Esophagus (tissue), 2 donors: ENCODE data around the gene MAP1LC3A. TPM values are rescaled to one million over a fixed set of nuclear protein-coding genes. Genes with fewer than 3 reads are reported as not detected.

Source experiments
- H3K27ac ChIP-seq, 2 donors: one replicate each; pipeline ENCODE4 v1.5.1; 2013; ENCODE audit warnings: low read depth in 2 of 2, mild to moderate bottlenecking in 2 of 2, inconsistent platforms in 1 of 2, low read length in 1 of 2, moderate library complexity in 1 of 2
- H3K27me3 ChIP-seq, 2 donors: one replicate each; pipeline ENCODE4 v1.6.1; 2013; ENCODE audit warnings: low read length in 2 of 2, control low read depth in 1 of 2, mild to moderate bottlenecking in 1 of 2; ENCODE audit not compliant: insufficient read depth in 2 of 2, control insufficient read depth in 1 of 2
- H3K36me3 ChIP-seq, 2 donors: one replicate each; pipeline ENCODE4 v1.6.1; 2013; ENCODE audit warnings: low read length in 1 of 2; ENCODE audit not compliant: control insufficient read depth in 2 of 2, insufficient read depth in 2 of 2
- H3K4me1 ChIP-seq, 2 donors: one replicate each; pipeline ENCODE4 v1.6.1; 2013; ENCODE audit warnings: low read length in 1 of 2; ENCODE audit not compliant: control insufficient read depth in 2 of 2, insufficient read depth in 2 of 2
- H3K4me3 ChIP-seq, 2 donors: one replicate each; pipeline ENCODE4 v1.5.1; 2013; ENCODE audit warnings: low read length in 2 of 2, mild to moderate bottlenecking in 2 of 2, low read depth in 1 of 2, moderate library complexity in 1 of 2
- H3K9me3 ChIP-seq, 2 donors: one replicate each; pipeline ENCODE4 v1.6.1; 2013; ENCODE audit warnings: mild to moderate bottlenecking in 2 of 2, low read depth in 1 of 2, low read length in 1 of 2, moderate library complexity in 1 of 2; ENCODE audit not compliant: control insufficient read depth in 2 of 2, insufficient read depth in 1 of 2
- WGBS, 2 donors: extraction: QIAGEN DNeasy Blood & Tissue Kit; methylation state at CpG; one replicate each; pipeline ENCODE4 v1.1.7; 2013; 5-methylcytosine and 5-hydroxymethylcytosine counted together
- polyA plus RNA-seq, 2 donors: library from polyadenylated mRNA; stranded (reverse); fragments of 200-250 nt; gene quantifications; one replicate each; pipeline ENCODE4 v1.2.3, GENCODE V29; 2013
- donor health status: healthy with polysubstance abuse.
- donor health status: Bipolar disorder and iron deficiency.

MAP1LC3A gene
- polyA plus RNA-seq, 2 donors, result 28.7 to 29.5 TPM

DNA sequence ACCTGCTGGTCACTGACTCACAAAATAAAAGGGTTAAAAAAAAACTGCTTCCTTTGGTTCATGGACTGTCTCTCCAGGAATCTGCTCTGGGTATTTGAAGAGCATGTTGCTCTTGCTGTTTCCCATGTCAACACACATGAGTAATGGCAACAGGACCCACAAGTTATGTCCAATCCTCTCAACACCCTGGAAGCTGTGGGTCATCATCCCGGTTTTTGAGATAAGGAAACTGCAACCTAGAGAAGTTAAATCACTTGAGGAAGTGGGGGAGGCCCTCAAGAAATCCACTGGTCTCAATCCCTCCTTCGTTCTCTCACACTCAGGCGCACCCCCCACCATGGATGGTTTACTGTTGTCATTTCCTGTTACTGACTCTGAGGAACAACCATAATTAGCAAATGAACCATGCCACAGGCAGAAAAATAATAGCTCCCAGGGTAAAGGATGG, 12.4 kb downstream of the MAP1LC3A start:
- H3K27me3 ChIP-seq, result no peaks in the 10 kb centered on the region
- H3K4me1 ChIP-seq, result no peaks in the 10 kb centered on the region
- H3K36me3 ChIP-seq, result peaks cover 5 to 21% of the 10 kb centered on the region in 2 donors
- no peak overlapping the region for H3K27ac ChIP-seq
- 60 to 64% methylated on average over 3 of the region's 3 CpGs for WGBS, 2 donors
- no peaks in the 10 kb centered on the region for H3K9me3 ChIP-seq
- H3K4me3 ChIP-seq, result no peak overlapping the region

DNA sequence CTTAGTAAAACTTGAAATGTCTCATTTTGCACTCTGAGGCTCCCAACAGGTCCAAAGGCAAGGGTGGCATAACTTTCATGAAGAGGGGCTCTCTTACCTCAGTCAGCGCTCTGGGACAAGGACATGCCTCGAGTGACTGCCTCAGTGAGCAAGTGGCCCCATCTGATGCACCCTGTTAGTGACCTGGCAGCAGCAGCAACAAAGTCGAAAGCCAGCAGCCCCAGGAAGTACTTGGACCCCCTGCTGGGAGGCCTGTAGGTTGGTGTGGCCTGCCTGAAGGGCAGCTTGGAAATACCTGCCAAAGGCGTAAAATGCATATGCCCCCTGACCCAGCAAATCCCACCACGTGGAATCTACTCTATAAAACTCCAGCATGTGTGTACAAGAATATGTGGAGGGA, 13.2 kb downstream of the MAP1LC3A start:
- H3K9me3 ChIP-seq, result no peaks in the 10 kb centered on the region
- no peaks in the 10 kb centered on the region for H3K27me3 ChIP-seq
- H3K4me3 ChIP-seq, result no peak overlapping the region
- no peaks in the 10 kb centered on the region for H3K4me1 ChIP-seq
- WGBS, 2 donors, result 87 to 92% methylated on average over 5 of the region's 5 CpGs
- H3K36me3 ChIP-seq, result peaks cover 5 to 21% of the 10 kb centered on the region in 2 donors
- no peak overlapping the region for H3K27ac ChIP-seq

DNA sequence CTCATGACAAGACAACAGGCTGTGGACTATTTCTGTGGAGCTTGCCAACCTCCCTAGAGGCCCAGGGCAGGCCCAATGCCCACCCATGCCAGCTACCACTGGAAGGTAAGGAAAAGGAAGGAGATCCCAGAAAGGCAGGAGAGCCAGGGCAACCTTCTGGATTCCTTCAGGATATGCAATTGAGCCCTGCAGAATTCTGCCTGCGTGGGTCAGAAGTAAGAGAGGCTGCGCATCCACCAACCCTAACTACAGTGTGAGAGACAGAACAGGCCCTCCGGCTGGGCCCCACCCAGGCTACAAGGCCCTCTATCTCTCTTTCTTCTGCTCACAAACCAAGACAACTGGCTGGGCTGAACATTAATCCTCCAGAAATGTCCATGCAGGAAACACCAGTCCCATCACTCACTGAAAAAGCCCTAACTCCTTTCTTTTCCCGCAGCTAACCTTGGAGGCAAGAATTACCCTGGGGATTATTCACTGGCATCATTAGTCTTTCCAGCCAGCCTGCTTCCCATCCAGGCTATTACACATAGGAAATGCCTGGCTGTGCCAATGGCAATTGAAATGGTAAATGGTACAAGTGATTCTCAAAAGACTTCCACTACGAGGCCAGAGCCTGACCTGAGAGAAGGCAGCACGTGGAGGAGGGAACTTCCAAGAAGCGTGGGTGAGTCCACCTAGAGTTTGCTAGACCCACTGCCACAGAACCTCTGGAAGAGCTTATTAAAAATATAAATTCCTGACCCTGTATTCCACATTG, 15.2 kb downstream of the MAP1LC3A start:
- 93 to 94% methylated on average over 7 of the region's 7 CpGs for WGBS, 2 donors
- Histone ChIP-seq H3K9me3 (no peaks in the 10 kb centered on the region), H3K27ac (no peak overlapping the region), H3K4me3 (no peak overlapping the region), H3K4me1 (no peaks in the 10 kb centered on the region), H3K36me3 (peaks cover 5 to 6% of the 10 kb centered on the region in 2 donors), H3K27me3 (no peaks in the 10 kb centered on the region)

DNA sequence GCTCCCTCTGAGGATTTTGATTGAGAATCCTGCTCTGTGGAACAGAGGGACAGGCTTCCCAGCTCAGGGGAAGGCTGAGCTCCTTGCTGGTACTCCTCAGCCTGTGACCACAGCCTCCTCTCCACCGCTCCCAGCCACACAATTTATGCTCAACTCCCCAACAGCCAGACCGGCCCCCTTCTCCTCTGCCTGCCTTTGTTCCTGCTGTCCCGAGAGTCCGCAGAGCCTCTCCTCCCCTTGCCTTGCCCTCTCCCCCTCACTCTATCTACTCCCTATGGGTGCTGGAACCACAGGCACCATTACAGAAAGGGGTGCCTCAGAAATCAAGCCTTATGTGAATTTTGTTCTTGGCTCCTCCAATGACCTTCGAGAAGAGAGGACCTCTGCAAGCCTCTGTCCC, 15.9 kb downstream of the MAP1LC3A start:
- H3K4me1 ChIP-seq, result no peaks in the 10 kb centered on the region
- peaks cover 5 to 6% of the 10 kb centered on the region in 2 donors for H3K36me3 ChIP-seq
- WGBS, 2 donors, result 96 to 98% methylated on average over 5 of the region's 5 CpGs
- no peak overlapping the region for H3K4me3 ChIP-seq
- no peaks in the 10 kb centered on the region for H3K27me3 ChIP-seq
- no peaks in the 10 kb centered on the region for H3K9me3 ChIP-seq
- no peak overlapping the region for H3K27ac ChIP-seq

DNA sequence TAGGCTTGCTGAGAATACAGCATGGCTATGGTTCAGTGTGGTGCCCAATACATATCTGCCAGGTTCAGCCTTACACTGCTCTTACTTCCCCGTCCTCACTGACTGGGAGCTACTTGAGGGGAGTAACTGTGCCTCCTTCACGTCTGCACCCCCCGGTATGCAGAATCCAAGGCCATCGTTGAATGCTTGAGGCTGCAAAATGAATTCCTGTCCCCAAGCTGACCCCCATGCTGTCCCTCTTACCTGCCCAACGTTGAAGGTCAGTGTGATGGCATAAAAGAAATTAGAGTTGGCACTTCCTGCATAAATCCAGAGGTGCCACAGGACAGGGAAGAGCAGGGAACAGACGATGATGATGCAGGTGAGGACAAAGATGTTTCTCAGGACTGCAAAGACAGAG, 16.3 kb downstream of the MAP1LC3A start:
- 89 to 91% methylated on average over 6 of the region's 6 CpGs for WGBS, 2 donors
- Histone ChIP-seq H3K27ac (no peak overlapping the region), H3K4me1 (peaks cover 0 to under 1% of the 10 kb centered on the region in 2 donors), H3K9me3 (no peaks in the 10 kb centered on the region), H3K36me3 (peaks cover 5 to 6% of the 10 kb centered on the region in 2 donors), H3K4me3 (no peak overlapping the region), H3K27me3 (no peaks in the 10 kb centered on the region)

DNA sequence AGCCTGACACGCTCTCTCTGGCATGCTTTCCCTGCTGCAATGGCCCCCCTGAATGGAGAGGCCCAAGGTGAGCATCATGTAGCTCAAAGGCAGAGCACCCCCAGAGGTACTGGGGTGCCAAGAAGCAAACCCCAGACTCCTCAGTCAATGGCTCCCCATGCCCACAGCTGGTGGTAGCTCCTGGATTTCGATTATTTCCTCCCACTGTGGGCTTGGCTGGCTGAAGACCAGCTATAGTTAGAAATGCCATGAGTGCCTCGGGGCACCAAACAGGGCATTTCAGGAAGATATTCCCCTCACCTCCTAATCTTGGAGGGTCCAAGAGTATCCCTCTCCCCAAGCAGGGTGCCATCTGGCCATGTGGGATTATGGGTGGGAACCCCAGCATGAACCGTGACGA, 16.8 kb downstream of the MAP1LC3A start:
- Histone ChIP-seq H3K27me3 (no peaks in the 10 kb centered on the region), H3K27ac (no peak overlapping the region), H3K36me3 (peaks cover 5 to 6% of the 10 kb centered on the region in 2 donors), H3K4me1 (peaks cover 0 to 4% of the 10 kb centered on the region in 2 donors), H3K4me3 (no peak overlapping the region), H3K9me3 (no peaks in the 10 kb centered on the region)
- WGBS, 2 donors, result 94% methylated on average over 5 of the region's 5 CpGs

DNA sequence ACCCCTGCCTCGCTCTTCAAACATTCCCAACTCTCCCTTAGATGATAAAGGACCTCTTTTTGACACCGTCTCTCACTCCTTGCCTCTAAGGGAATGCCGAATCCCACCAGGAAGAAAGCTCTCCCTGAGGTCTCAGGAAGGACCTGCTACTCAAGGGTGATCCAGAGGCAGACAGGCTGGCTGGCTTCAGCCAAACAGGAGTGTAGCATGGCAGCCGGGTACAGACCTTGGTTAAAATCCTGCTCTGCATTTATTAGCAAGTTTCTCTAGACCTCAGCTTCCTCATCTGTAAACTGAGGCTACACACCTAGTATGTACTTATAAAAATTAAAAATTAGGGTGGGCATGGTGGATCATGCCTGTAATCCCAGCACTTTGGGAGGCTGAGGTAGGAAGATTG, 17.2 kb downstream of the MAP1LC3A start:
- Histone ChIP-seq H3K4me3 (no peak overlapping the region), H3K9me3 (no peaks in the 10 kb centered on the region), H3K27ac (no peak overlapping the region), H3K27me3 (no peaks in the 10 kb centered on the region), H3K4me1 (peaks cover 3 to 4% of the 10 kb centered on the region in 2 donors), H3K36me3 (peaks cover 5 to 6% of the 10 kb centered on the region in 2 donors)
- 96 to 98% methylated on average over 4 of the region's 4 CpGs for WGBS, 2 donors

DNA sequence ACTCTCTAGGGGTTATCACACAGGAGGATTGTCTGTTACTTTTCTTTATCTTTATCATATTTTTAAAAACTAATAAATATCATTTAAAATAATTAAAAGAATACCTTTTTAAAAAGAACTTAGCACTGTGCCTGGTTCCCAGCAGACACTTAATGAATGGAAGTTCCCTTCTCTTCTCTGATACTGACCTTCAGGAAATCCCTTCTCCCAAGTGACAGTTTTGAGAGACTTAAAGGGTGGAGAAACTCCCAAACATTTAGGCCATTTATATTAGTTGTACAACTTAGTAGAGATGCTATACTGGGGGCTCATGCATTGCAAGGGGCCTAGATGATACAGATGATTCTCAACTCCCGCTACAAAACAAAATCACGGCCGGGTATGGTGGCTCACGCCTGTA, 18.5 kb downstream of the MAP1LC3A start:
- Histone ChIP-seq H3K36me3 (peaks cover 0 to 7% of the 10 kb centered on the region in 2 donors), H3K9me3 (no peaks in the 10 kb centered on the region), H3K4me3 (no peak overlapping the region), H3K27me3 (no peaks in the 10 kb centered on the region), H3K4me1 (peaks cover 4 to 7% of the 10 kb centered on the region in 2 donors), H3K27ac (no peak overlapping the region)
- WGBS, 2 donors, result 97 to 100% methylated on average over 4 of the region's 4 CpGs

DNA sequence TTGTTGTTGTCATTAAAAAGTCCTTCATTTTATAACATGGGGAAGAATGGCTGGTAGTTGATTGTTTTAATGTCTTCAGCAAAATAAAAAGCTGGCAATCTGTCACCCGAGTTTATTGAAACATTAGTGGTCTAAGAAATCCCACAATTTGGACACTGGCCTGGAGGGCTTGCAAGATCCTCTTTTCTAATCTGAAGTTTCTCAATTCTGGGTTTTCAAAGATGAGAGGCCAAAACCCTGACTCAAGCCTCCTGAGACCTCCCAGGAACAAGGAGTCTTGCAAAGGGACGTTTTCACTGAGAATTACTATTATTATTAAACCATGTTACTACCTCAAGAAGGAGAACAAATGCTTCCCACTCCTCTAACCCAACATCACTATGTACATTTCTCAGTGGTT, 19.5 kb downstream of the MAP1LC3A start:
- 57 to 59% methylated on average over 2 of the region's 2 CpGs for WGBS, 2 donors
- H3K9me3 ChIP-seq, result no peaks in the 10 kb centered on the region
- H3K36me3 ChIP-seq, result peaks cover 0 to 7% of the 10 kb centered on the region in 2 donors
- H3K4me1 ChIP-seq, result peaks cover 6 to 7% of the 10 kb centered on the region in 2 donors
- H3K4me3 ChIP-seq, result no peak overlapping the region
- no peaks in the 10 kb centered on the region for H3K27me3 ChIP-seq
- H3K27ac ChIP-seq, result no peak overlapping the region

DNA sequence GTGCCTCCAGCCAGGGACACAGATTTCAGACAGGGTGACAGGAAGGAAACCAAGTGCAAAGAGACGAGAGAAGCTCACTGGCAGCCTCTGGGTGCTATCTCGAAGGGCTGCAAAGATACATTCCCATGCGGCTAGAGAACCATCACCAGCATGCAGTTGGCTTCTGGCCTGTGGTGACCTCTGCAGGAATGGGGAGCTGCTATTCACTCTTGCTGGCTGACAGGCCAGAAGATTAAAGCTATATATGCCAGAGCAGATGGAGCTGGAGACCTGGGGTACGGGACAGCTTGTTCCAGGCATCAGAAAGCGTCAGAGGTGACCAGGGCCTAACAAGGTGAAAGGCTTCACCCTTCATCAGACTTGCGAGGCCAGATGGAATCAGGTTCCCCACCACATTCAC, 20.0 kb downstream of the MAP1LC3A start:
- peaks cover 1 to 7% of the 10 kb centered on the region in 2 donors for H3K36me3 ChIP-seq
- no peak overlapping the region for H3K4me3 ChIP-seq
- H3K9me3 ChIP-seq, result no peaks in the 10 kb centered on the region
- peak overlapping the region; percentile 64 to 79 for H3K27ac ChIP-seq
- peaks cover 6 to 7% of the 10 kb centered on the region in 2 donors for H3K4me1 ChIP-seq
- no peaks in the 10 kb centered on the region for H3K27me3 ChIP-seq
- 63% methylated on average over 6 of the region's 6 CpGs for WGBS, 2 donors
